OCI-LY7 (cell line): ENCODE data around the gene UBE4B.
"Not testable (repeated sequence)": the region's sequence is repeated elsewhere in the genome, so short reads cannot be mapped to it uniquely, and the experiment has no call there.

ENCODE experiments used
- EZH2phosphoT487 ChIP-seq: fragments of 200-600 bp; sonication (generic); IDR thresholded peaks from 2 replicates; pipeline ENCODE4 v1.6.1; 2018; ENCODE audit warnings: low read depth, borderline replicate concordance, mild to moderate bottlenecking, mixed run types, antibody characterized with exemption, low read length, moderate library complexity, mixed read lengths
- TF ChIP-seq, protein P1 (sequence below): fragments of 200-600 bp; sonication (generic); conservative IDR thresholded peaks from 2 replicates; pipeline ENCODE4 v1.5.1; 2014; ENCODE audit warnings: mild to moderate bottlenecking, antibody characterized with exemption, low read length, moderate library complexity, mixed read lengths

DNA sequence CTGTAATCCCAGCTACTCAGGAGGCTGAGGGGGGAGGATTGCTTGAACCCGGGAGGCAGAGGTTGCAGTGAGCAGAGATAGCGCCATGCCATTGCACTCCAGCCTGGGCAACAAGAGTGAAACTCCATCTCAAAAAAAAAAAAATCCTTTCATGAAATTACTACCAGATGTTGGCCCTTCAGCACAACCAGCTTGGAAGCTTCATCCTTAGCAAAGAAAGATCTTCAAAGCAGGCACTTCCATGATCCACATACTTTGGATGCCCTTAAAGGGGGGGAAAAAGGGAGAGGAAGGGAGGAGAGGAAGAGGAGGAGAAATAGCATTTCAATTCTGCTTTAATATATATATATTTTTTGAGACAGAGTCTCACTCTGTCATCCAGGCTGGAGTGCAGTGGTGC, 12.1 kb upstream of the UBE4B start:
- TF ChIP-seq, protein P1, sequence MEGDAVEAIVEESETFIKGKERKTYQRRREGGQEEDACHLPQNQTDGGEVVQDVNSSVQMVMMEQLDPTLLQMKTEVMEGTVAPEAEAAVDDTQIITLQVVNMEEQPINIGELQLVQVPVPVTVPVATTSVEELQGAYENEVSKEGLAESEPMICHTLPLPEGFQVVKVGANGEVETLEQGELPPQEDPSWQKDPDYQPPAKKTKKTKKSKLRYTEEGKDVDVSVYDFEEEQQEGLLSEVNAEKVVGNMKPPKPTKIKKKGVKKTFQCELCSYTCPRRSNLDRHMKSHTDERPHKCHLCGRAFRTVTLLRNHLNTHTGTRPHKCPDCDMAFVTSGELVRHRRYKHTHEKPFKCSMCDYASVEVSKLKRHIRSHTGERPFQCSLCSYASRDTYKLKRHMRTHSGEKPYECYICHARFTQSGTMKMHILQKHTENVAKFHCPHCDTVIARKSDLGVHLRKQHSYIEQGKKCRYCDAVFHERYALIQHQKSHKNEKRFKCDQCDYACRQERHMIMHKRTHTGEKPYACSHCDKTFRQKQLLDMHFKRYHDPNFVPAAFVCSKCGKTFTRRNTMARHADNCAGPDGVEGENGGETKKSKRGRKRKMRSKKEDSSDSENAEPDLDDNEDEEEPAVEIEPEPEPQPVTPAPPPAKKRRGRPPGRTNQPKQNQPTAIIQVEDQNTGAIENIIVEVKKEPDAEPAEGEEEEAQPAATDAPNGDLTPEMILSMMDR, result not testable (repeated sequence)
- not testable (repeated sequence) for TF ChIP-seq EZH2phosphoT487
